MG63 (cell line): ENCODE results near the gene NLRC4. TPM values are rescaled to one million over a fixed set of nuclear protein-coding genes. Genes with fewer than 3 reads are reported as not detected.
"Not testable (repeated sequence)": the region's sequence is repeated elsewhere in the genome, so short reads cannot be mapped to it uniquely, and the experiment has no call there.

Experiments
- DNase-seq: peaks from one replicate; pipeline ENCODE4 v3.0.0-alpha.2; 2020
- H3K27me3 ChIP-seq: fragments of 250-450 bp; sonication (Bioruptor Pico); 2 replicates; pipeline ENCODE4 v1.5.1; 2020; ENCODE audit warnings: mild to moderate bottlenecking, moderate library complexity
- H3K36me3 ChIP-seq: fragments of 250-450 bp; sonication (Bioruptor Pico); 2 replicates; pipeline ENCODE4 v1.5.1; 2020; ENCODE audit warnings: mild to moderate bottlenecking, moderate library complexity
- H3K4me3 ChIP-seq: fragments of 250-450 bp; sonication (Bioruptor Pico); 2 replicates; pipeline ENCODE4 v1.5.1; 2020; ENCODE audit warnings: mild to moderate bottlenecking, moderate library complexity
- H3K9me3 ChIP-seq: fragments of 250-450 bp; sonication (Bioruptor Pico); 2 replicates; pipeline ENCODE4 v1.5.1; 2020; ENCODE audit warnings: mild to moderate bottlenecking, moderate library complexity
- total RNA-seq: library from RNA; depleted of rRNA; stranded (reverse); fragments of >200 nt; shearing (Covaris generic); gene quantifications from 2 replicates; pipeline ENCODE4 v1.2.3, GENCODE V29; 2014; ENCODE audit warnings: low replicate concordance

NLRC4 gene
- total RNA-seq, 1 experiment from 2014 or later, result not detected

GRCh38 chr2:32258242-32258641 is 6.4 kb downstream of the NLRC4 start:
- DNase-seq, result no peak
- no peaks in the 10 kb centered on the region for H3K9me3 ChIP-seq
- no peaks in the 10 kb centered on the region for H3K36me3 ChIP-seq
- no peak overlapping the region for H3K4me3 ChIP-seq
- no peaks in the 10 kb centered on the region for H3K27me3 ChIP-seq

- no peak for DNase-seq
- Histone ChIP-seq H3K27me3 (no peaks in the 10 kb centered on the region), H3K36me3 (no peaks in the 10 kb centered on the region), H3K4me3 (no peak overlapping the region), H3K9me3 (no peaks in the 10 kb centered on the region)
Observed at GRCh38 chr2:32250290-32250689, 14.4 kb downstream of the NLRC4 start.

GRCh38 chr2:32249731-32250236 is 14.9 kb downstream of the NLRC4 start:
- H3K36me3 ChIP-seq, result no peaks in the 10 kb centered on the region
- no peak overlapping the region for H3K4me3 ChIP-seq
- H3K27me3 ChIP-seq, result no peaks in the 10 kb centered on the region
- H3K9me3 ChIP-seq, result no peaks in the 10 kb centered on the region
- no peak for DNase-seq

GRCh38 chr2:32248299-32248698 is 16.4 kb downstream of the NLRC4 start:
- Histone ChIP-seq H3K27me3 (no peaks in the 10 kb centered on the region), H3K4me3 (no peak overlapping the region), H3K36me3 (no peaks in the 10 kb centered on the region), H3K9me3 (no peaks in the 10 kb centered on the region)
- DNase-seq, result no peak

- peak; percentile 24 for DNase-seq
- Histone ChIP-seq H3K27me3 (no peaks in the 10 kb centered on the region), H3K9me3 (no peaks in the 10 kb centered on the region), H3K36me3 (no peaks in the 10 kb centered on the region), H3K4me3 (no peak overlapping the region)
Observed at GRCh38 chr2:32246911-32247310, 17.8 kb downstream of the NLRC4 start.

GRCh38 chr2:32242331-32242730 is 22.4 kb downstream of the NLRC4 start:
- Histone ChIP-seq H3K36me3 (no peaks in the 10 kb centered on the region), H3K9me3 (no peaks in the 10 kb centered on the region), H3K4me3 (no peak overlapping the region), H3K27me3 (no peaks in the 10 kb centered on the region)
- no peak for DNase-seq

GRCh38 chr2:32237996-32238395 is 26.7 kb downstream of the NLRC4 start:
- no peaks in the 10 kb centered on the region for H3K9me3 ChIP-seq
- no peak overlapping the region for H3K4me3 ChIP-seq
- no peak for DNase-seq
- H3K27me3 ChIP-seq, result no peaks in the 10 kb centered on the region
- H3K36me3 ChIP-seq, result no peaks in the 10 kb centered on the region

- Histone ChIP-seq H3K27me3 (no peaks in the 10 kb centered on the region), H3K9me3 (no peaks in the 10 kb centered on the region), H3K36me3 (no peaks in the 10 kb centered on the region), H3K4me3 (no peak overlapping the region)
- DNase-seq, result no peak
Observed at GRCh38 chr2:32237488-32237887, 27.2 kb downstream of the NLRC4 start.

- DNase-seq, result no peak
- H3K9me3 ChIP-seq, result no peaks in the 10 kb centered on the region
- no peaks in the 10 kb centered on the region for H3K27me3 ChIP-seq
- no peak overlapping the region for H3K4me3 ChIP-seq
- H3K36me3 ChIP-seq, result no peaks in the 10 kb centered on the region; the same call in 1 of the 2 replicates
Observed at GRCh38 chr2:32235315-32235714, 29.4 kb downstream of the NLRC4 start.

- no peaks in the 10 kb centered on the region; the same call in 1 of the 2 replicates for H3K36me3 ChIP-seq
- H3K27me3 ChIP-seq, result no peaks in the 10 kb centered on the region
- no peak for DNase-seq
- no peak overlapping the region for H3K4me3 ChIP-seq
- H3K9me3 ChIP-seq, result no peaks in the 10 kb centered on the region
Observed at GRCh38 chr2:32231959-32232358, 32.7 kb downstream of the NLRC4 start.

GRCh38 chr2:32229635-32230034 is 35.1 kb downstream of the NLRC4 start:
- DNase-seq, result no peak
- H3K4me3 ChIP-seq, result no peak overlapping the region
- H3K27me3 ChIP-seq, result no peaks in the 10 kb centered on the region
- no peaks in the 10 kb centered on the region for H3K9me3 ChIP-seq
- H3K36me3 ChIP-seq, result no peaks in the 10 kb centered on the region; the same call in none of the 2 replicates

- no peak overlapping the region for H3K4me3 ChIP-seq
- no peaks in the 10 kb centered on the region for H3K9me3 ChIP-seq
- no peaks in the 10 kb centered on the region for H3K27me3 ChIP-seq
- H3K36me3 ChIP-seq, result no peaks in the 10 kb centered on the region; the same call in none of the 2 replicates
- no peak for DNase-seq
Observed at GRCh38 chr2:32228181-32228580, 36.5 kb downstream of the NLRC4 start.

- Histone ChIP-seq H3K9me3 (no peaks in the 10 kb centered on the region), H3K27me3 (no peaks in the 10 kb centered on the region), H3K36me3 (peaks cover 5% of the 10 kb centered on the region), H3K4me3 (no peak overlapping the region)
- no peak for DNase-seq
Observed at GRCh38 chr2:32227492-32227891, 37.2 kb downstream of the NLRC4 start.

- H3K36me3 ChIP-seq, result peaks cover 20% of the 10 kb centered on the region
- H3K4me3 ChIP-seq, result no peak overlapping the region
- no peak for DNase-seq
- H3K9me3 ChIP-seq, result no peaks in the 10 kb centered on the region
- no peaks in the 10 kb centered on the region for H3K27me3 ChIP-seq
Observed at GRCh38 chr2:32222966-32223365, 41.7 kb downstream of the NLRC4 start.

GRCh38 chr2:32220445-32220844 is 44.2 kb downstream of the NLRC4 start:
- Histone ChIP-seq H3K9me3 (no peaks in the 10 kb centered on the region), H3K4me3 (no peak overlapping the region), H3K36me3 (peaks cover 20% of the 10 kb centered on the region), H3K27me3 (no peaks in the 10 kb centered on the region)
- no peak for DNase-seq

GRCh38 chr2:32212295-32212694 is 52.4 kb downstream of the NLRC4 start:
- Histone ChIP-seq H3K4me3 (no peak overlapping the region), H3K27me3 (no peaks in the 10 kb centered on the region), H3K36me3 (peaks cover 17% of the 10 kb centered on the region), H3K9me3 (no peaks in the 10 kb centered on the region)
- no peak for DNase-seq

GRCh38 chr2:32210767-32211408 is 53.8 kb downstream of the NLRC4 start:
- Histone ChIP-seq H3K9me3 (no peaks in the 10 kb centered on the region), H3K27me3 (no peaks in the 10 kb centered on the region), H3K36me3 (peaks cover 17% of the 10 kb centered on the region), H3K4me3 (no peak overlapping the region)
- no peak for DNase-seq

GRCh38 chr2:32203428-32203827 is 61.3 kb downstream of the NLRC4 start:
- H3K27me3 ChIP-seq, H3K4me3 ChIP-seq, H3K9me3 ChIP-seq, DNase-seq: not testable (repeated sequence)
- H3K36me3 ChIP-seq, result peaks cover 14% of the 10 kb centered on the region
